Measurements from ENCODE around the gene VPS51. TPM values are rescaled to one million over a fixed set of nuclear protein-coding genes. Genes with fewer than 3 reads are reported as not detected.

The VPS51 gene
- total and polyA plus RNA-seq, 2 of the 13 experiments (the other 11 are each of a cell fraction or from before 2014, with no cell fraction given) = 76.3 to 90.6 TPM

DNA sequence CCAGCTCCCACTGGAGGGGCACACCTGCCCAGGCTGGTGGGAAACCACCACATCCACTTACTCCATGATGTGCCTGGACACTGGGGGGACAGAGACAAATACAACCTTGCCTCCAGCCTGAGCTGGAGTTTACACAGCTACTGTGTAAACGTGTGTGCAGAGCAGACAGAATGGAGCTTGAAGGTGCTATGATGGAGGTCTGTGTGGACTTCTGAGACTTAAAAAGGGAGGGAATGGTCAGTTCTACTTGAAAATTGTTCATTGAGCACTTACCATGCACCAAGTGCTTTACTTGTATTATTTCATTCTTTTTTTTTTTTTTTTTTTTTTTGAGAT, 23.4 kb upstream of the VPS51 start:
- ChIA-PET POLR2A (interaction anchor here (0.6 to 1.7 kb wide), 6 partner anchors 15 to 62 kb away, joined by 3 to 6 read pairs (median 3); partner anchors contain the start of genes ARL2, NAALADL1, SAC3D1 and SYVN1), CTCF (ENCODE audit: low intra/inter-chr PET ratio, low total read pairs) (no interaction called here)
- Histone ChIP-seq H3K4me3 (replicated peaks in 1 of 3; ENCODE audit: insufficient read depth in 1 of 3, low read depth in 2 of 3, low read length in 3 of 3) (no peak overlapping the region), H3K4me1 (ENCODE audit: insufficient read depth, low read length) (peaks cover 17% of the 10 kb centered on the region), H2AFZ (ENCODE audit: low read length) (no peak overlapping the region), H3K9me3 (ENCODE audit: low read length) (no peaks in the 10 kb centered on the region), H3K9ac (ENCODE audit: insufficient read depth, low read depth, low read length) (no peak overlapping the region), H3K27ac (ENCODE audit: extremely low read length, insufficient read depth, low read length) (no peak overlapping the region), H3K79me2 (ENCODE audit: insufficient read depth, low read length) (no peaks in the 10 kb centered on the region), H3K27me3 (ENCODE audit: control insufficient read depth in 1 of 2, insufficient read depth in 2 of 2, low read length in 2 of 2) (no peaks in the 10 kb centered on the region), H3K4me2 (ENCODE audit: low read depth, low read length) (peak overlapping the region; percentile 21), H3K36me3 (replicated peaks in 1 of 2; ENCODE audit: control insufficient read depth in 1 of 2, insufficient read depth in 2 of 2, low read length in 2 of 2) (peaks cover 4 to 6% of the 10 kb centered on the region in 2 experiments; a peak in 3 of 5 replicates), H4K20me1 (ENCODE audit: insufficient read depth, low read length) (no peaks in the 10 kb centered on the region)
- in situ Hi-C loops (cut with HindIII; ENCODE audit: extremely low pct_ligation_motif_present, low pct_unique_long_range_greater_than_20kb) = no loop called here
- TF ChIP-seq, protein P1, sequence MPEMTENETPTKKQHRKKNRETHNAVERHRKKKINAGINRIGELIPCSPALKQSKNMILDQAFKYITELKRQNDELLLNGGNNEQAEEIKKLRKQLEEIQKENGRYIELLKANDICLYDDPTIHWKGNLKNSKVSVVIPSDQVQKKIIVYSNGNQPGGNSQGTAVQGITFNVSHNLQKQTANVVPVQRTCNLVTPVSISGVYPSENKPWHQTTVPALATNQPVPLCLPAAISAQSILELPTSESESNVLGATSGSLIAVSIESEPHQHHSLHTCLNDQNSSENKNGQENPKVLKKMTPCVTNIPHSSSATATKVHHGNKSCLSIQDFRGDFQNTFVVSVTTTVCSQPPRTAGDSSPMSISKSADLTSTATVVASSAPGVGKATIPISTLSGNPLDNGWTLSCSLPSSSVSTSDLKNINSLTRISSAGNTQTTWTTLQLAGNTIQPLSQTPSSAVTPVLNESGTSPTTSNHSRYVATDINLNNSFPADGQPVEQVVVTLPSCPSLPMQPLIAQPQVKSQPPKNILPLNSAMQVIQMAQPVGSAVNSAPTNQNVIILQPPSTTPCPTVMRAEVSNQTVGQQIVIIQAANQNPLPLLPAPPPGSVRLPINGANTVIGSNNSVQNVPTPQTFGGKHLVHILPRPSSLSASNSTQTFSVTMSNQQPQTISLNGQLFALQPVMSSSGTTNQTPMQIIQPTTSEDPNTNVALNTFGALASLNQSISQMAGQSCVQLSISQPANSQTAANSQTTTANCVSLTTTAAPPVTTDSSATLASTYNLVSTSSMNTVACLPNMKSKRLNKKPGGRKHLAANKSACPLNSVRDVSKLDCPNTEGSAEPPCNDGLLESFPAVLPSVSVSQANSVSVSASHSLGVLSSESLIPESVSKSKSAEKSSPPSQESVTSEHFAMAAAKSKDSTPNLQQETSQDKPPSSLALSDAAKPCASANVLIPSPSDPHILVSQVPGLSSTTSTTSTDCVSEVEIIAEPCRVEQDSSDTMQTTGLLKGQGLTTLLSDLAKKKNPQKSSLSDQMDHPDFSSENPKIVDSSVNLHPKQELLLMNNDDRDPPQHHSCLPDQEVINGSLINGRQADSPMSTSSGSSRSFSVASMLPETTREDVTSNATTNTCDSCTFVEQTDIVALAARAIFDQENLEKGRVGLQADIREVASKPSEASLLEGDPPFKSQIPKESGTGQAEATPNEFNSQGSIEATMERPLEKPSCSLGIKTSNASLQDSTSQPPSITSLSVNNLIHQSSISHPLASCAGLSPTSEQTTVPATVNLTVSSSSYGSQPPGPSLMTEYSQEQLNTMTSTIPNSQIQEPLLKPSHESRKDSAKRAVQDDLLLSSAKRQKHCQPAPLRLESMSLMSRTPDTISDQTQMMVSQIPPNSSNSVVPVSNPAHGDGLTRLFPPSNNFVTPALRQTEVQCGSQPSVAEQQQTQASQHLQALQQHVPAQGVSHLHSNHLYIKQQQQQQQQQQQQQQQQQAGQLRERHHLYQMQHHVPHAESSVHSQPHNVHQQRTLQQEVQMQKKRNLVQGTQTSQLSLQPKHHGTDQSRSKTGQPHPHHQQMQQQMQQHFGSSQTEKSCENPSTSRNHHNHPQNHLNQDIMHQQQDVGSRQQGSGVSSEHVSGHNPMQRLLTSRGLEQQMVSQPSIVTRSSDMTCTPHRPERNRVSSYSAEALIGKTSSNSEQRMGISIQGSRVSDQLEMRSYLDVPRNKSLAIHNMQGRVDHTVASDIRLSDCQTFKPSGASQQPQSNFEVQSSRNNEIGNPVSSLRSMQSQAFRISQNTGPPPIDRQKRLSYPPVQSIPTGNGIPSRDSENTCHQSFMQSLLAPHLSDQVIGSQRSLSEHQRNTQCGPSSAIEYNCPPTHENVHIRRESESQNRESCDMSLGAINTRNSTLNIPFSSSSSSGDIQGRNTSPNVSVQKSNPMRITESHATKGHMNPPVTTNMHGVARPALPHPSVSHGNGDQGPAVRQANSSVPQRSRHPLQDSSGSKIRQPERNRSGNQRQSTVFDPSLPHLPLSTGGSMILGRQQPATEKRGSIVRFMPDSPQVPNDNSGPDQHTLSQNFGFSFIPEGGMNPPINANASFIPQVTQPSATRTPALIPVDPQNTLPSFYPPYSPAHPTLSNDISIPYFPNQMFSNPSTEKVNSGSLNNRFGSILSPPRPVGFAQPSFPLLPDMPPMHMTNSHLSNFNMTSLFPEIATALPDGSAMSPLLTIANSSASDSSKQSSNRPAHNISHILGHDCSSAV (CRISPR knock-in tag; IDR thresholded peaks at IDR 0.05; ENCODE audit: borderline replicate concordance) = no peak
- TF ChIP-seq, protein P2, sequence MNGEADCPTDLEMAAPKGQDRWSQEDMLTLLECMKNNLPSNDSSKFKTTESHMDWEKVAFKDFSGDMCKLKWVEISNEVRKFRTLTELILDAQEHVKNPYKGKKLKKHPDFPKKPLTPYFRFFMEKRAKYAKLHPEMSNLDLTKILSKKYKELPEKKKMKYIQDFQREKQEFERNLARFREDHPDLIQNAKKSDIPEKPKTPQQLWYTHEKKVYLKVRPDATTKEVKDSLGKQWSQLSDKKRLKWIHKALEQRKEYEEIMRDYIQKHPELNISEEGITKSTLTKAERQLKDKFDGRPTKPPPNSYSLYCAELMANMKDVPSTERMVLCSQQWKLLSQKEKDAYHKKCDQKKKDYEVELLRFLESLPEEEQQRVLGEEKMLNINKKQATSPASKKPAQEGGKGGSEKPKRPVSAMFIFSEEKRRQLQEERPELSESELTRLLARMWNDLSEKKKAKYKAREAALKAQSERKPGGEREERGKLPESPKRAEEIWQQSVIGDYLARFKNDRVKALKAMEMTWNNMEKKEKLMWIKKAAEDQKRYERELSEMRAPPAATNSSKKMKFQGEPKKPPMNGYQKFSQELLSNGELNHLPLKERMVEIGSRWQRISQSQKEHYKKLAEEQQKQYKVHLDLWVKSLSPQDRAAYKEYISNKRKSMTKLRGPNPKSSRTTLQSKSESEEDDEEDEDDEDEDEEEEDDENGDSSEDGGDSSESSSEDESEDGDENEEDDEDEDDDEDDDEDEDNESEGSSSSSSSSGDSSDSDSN (CRISPR knock-in tag; IDR thresholded peaks at IDR 0.05) = no peak
- no peak for TF ChIP-seq ZSCAN20 (CRISPR knock-in tag; IDR thresholded peaks at IDR 0.05; ENCODE audit: borderline replicate concordance)
- no peak for TF ChIP-seq ZNF703 (CRISPR knock-in tag; IDR thresholded peaks at IDR 0.05; ENCODE audit: borderline replicate concordance)
- TF ChIP-seq FOXA1 (IDR thresholded peaks at IDR 0.05) = no peak
- TF ChIP-seq FOXA1 (CRISPR knock-in tag; IDR thresholded peaks at IDR 0.05) = peak; percentile 62
- no peak for TF ChIP-seq PTBP1 (IDR thresholded peaks at IDR 0.05; ENCODE audit: low read depth, low read length, poor library complexity, severe bottlenecking)
- no peak for TF ChIP-seq ZNF333 (CRISPR knock-in tag; IDR thresholded peaks at IDR 0.05; ENCODE audit: borderline replicate concordance)
- 0 out of 2 replicates have a peak, but pooled peaks have one; percentile 2 for TF ChIP-seq STAG1 (CRISPR knock-in tag; IDR thresholded peaks at IDR 0.05)
- peak; percentile 71 for TF ChIP-seq FOXA3 (CRISPR knock-in tag; IDR thresholded peaks at IDR 0.05)
- TF ChIP-seq ZNF292 (CRISPR knock-in tag; IDR thresholded peaks at IDR 0.05; ENCODE audit: borderline replicate concordance, low read depth) = 0 out of 2 replicates have a peak, but pooled peaks have one; percentile 17
- 0 out of 2 replicates have a peak, but pooled peaks have one; percentile 11 for TF ChIP-seq SAP130 (CRISPR knock-in tag; IDR thresholded peaks at IDR 0.05; ENCODE audit: low read depth)
- no peak for TF ChIP-seq POLR2AphosphoS2 (IDR thresholded peaks at IDR 0.05; ENCODE audit: low read depth, low read length)
- no CpG with 5 or more reads among the region's 1 CpG for WGBS (ENCODE audit: low lambda C conversion rate)
- intact Hi-C loops (cut with micrococcal nuclease; ENCODE audit: unreplicated experiment) = no loop called here
- FAIRE-seq = no peak
- no peak for DNase-seq (ENCODE audit: low spot score)
- no TSS peak for BruUV-seq (replicated peaks)
- ATAC-seq = peak; percentile 66
